HepG2 (cell line): ENCODE measurements around the gene EIF4ENIF1. TPM values are rescaled to one million over a fixed set of nuclear protein-coding genes. Genes with fewer than 3 reads are reported as not detected.
A peak's percentile ranks its signal among the peaks of the same experiment; 100 is the strongest.

ENCODE experiments used
- BORCS8-MEF2B ChIP-seq: sonication (generic); formaldehyde crosslinking; IDR thresholded peaks from 2 replicates; pipeline ENCODE4 v1.8.0; 2022; ENCODE audit warnings: mild to moderate bottlenecking, missing genetic modification reagents
- CBX2 ChIP-seq, 2 experiments: fragments of 200-600 bp in 1 of 2; sonication (generic); formaldehyde crosslinking in 1 of 2; IDR thresholded peaks; 2 replicates each; pipeline versions ENCODE4 v1.7.0 to v1.8.1; 2018 to 2022; ENCODE audit warnings: low read depth in 2 of 2, low read length in 1 of 2, mild to moderate bottlenecking in 1 of 2, missing genetic modification reagents in 1 of 2
- CCAR2 ChIP-seq: fragments of 200-400 bp; formaldehyde crosslinking; optimal IDR thresholded peaks from 2 replicates; pipeline ENCODE3; 2018; ENCODE audit warnings: low read depth, mild to moderate bottlenecking, low read length, moderate library complexity
- CEBPB ChIP-seq: IDR thresholded peaks from 2 replicates; pipeline ENCODE4 v1.6.1; 2011; ENCODE audit warnings: low read depth, low read length, improper control_type of control experiment, borderline replicate concordance
- E2F1 ChIP-seq: sonication (generic); formaldehyde crosslinking; IDR thresholded peaks from 2 replicates; pipeline ENCODE4 v1.5.0; 2020; ENCODE audit warnings: missing genetic modification reagents
- GLI4 ChIP-seq: sonication (generic); formaldehyde crosslinking; IDR thresholded peaks from 2 replicates; pipeline ENCODE4 v1.5.1; 2020; ENCODE audit warnings: missing genetic modification reagents, mild to moderate bottlenecking, moderate library complexity, borderline replicate concordance
- GRHL1 ChIP-seq: sonication (generic); formaldehyde crosslinking; conservative IDR thresholded peaks from 2 replicates; pipeline ENCODE4 v1.8.0; 2022; ENCODE audit warnings: missing genetic modification reagents
- MIER2 ChIP-seq: IDR thresholded peaks from 2 replicates; pipeline ENCODE4 v1.6.1; 2016; ENCODE audit warnings: missing biosample characterization, missing genetic modification reagents
- MLX ChIP-seq: IDR thresholded peaks from 2 replicates; pipeline ENCODE4 v1.6.1; 2016
- PAXIP1 ChIP-seq: sonication (generic); formaldehyde crosslinking; conservative IDR thresholded peaks from 2 replicates; pipeline ENCODE4 v1.4.0; 2020; ENCODE audit warnings: mild to moderate bottlenecking, missing genetic modification reagents, moderate library complexity
- RAD21 ChIP-seq: fragments of 450-650 bp; formaldehyde crosslinking; IDR thresholded peaks from 2 replicates; pipeline ENCODE4 v1.5.0; 2020; ENCODE audit warnings: mild to moderate bottlenecking
- RCOR2 ChIP-seq: IDR thresholded peaks from 2 replicates; pipeline ENCODE4 v1.6.1; 2016; ENCODE audit warnings: missing biosample characterization, missing genetic modification reagents
- SOX13 ChIP-seq, 3 experiments: fragments of 450-650 bp in 1 of 3; sonication (generic) in 1 of 3; formaldehyde crosslinking in 1 of 3; IDR thresholded peaks in 2 of 3; conservative IDR thresholded peaks in 1 of 3; 2 replicates each; pipeline versions ENCODE4 v1.5.0 to v1.6.1; 2016 to 2020; ENCODE audit warnings: antibody characterized with exemption in 1 of 3, mild to moderate bottlenecking in 1 of 3, missing compliant biosample characterization in 1 of 3, missing genetic modification reagents in 1 of 3, moderate library complexity in 1 of 3
- SP2 ChIP-seq: sonication (generic); formaldehyde crosslinking; IDR thresholded peaks from 2 replicates; pipeline ENCODE4 v1.5.1; 2020; ENCODE audit warnings: mild to moderate bottlenecking, missing genetic modification reagents
- ZFP36 ChIP-seq: fragments of 150-350 bp; IDR thresholded peaks from 2 replicates; pipeline ENCODE4 v1.6.1; 2018; ENCODE audit warnings: borderline replicate concordance, low read length, low read depth; ENCODE audit not compliant: partially characterized antibody
- ZMAT5 ChIP-seq: sonication (generic); formaldehyde crosslinking; IDR thresholded peaks from 2 replicates; pipeline ENCODE4 v1.5.0; 2020; ENCODE audit warnings: mild to moderate bottlenecking, low read depth, missing genetic modification reagents, borderline replicate concordance
- ZNF275 ChIP-seq: sonication (generic); formaldehyde crosslinking; IDR thresholded peaks from 2 replicates; pipeline ENCODE4 v1.8.0; 2022; ENCODE audit warnings: missing genetic modification reagents, mild to moderate bottlenecking, inconsistent platforms, borderline replicate concordance
- ZNF7 ChIP-seq: IDR thresholded peaks from 2 replicates; pipeline ENCODE4 v1.6.1; 2016; ENCODE audit warnings: missing biosample characterization, missing genetic modification reagents
- polyA plus RNA-seq, 8 experiments: library from polyadenylated mRNA; depleted of rRNA in 3 of 8; stranded (reverse) in 7 of 8; unstranded in 1 of 8; fragments of >200 nt; fragmentation: Illumina TruSeq in 4 of 8; extraction: Trizol in 4 of 8; gene quantifications; 2 replicates each; pipeline versions ENCODE4 v1.2.1 to v1.2.3, GENCODE V29; 2011 to 2016; ENCODE audit warnings: low read depth in 4 of 8, missing spikeins in 1 of 8, mixed read lengths in 1 of 8; ENCODE audit not compliant: insufficient read depth in 1 of 8
- total RNA-seq, 5 experiments: library from RNA; depleted of rRNA; stranded (reverse); fragments of >200 nt; fragmentation: Illumina TruSeq; extraction: Trizol; gene quantifications; 2 replicates each; pipeline ENCODE4 v1.2.3, GENCODE V29; 2016; ENCODE audit warnings: low read depth in 1 of 5

The EIF4ENIF1 gene
- total and polyA plus RNA-seq, 2 of the 13 experiments (the other 11 are each of a cell fraction or from before 2014, with no cell fraction given), result 11.9 to 12.3 TPM

- TF ChIP-seq PAXIP1 (peak; percentile 67), CEBPB (no peak), MLX (CRISPR knock-in tag) (no peak), CCAR2 (no peak), ZMAT5 (CRISPR knock-in tag) (no peak), ZFP36 (no peak), SOX13 (IDR thresholded peaks at IDR 0.05) (no peak), SOX13 (CRISPR knock-in tag; conservative IDR thresholded peaks at IDR 0.05 in 1 of 2, IDR thresholded peaks at IDR 0.05 in 1 of 2) (no peak), ZNF275 (CRISPR knock-in tag) (no peak), RAD21 (CRISPR knock-in tag) (0 out of 2 replicates have a peak, but pooled peaks have one; percentile 41), GRHL1 (no peak), RCOR2 (CRISPR knock-in tag) (no peak), GLI4 (CRISPR knock-in tag) (peak; percentile 91; the same call in 1 of the 2 replicates), ZNF7 (CRISPR knock-in tag) (no peak), E2F1 (CRISPR knock-in tag) (no peak), CBX2 (IDR thresholded peaks at IDR 0.05; ENCODE audit: low read depth, low read length) (no peak), CBX2 (CRISPR knock-in tag; IDR thresholded peaks at IDR 0.05; ENCODE audit: low read depth) (no peak), SP2 (CRISPR knock-in tag) (0 out of 2 replicates have a peak, but pooled peaks have one; percentile 34), BORCS8-MEF2B (peak; percentile 72; the same call in 1 of the 2 replicates), MIER2 (CRISPR knock-in tag) (no peak)
These were observed at the start of gene EIF4ENIF1 (continued) for GRCh38 chr22:31489632-31490495.
